ENCODE data around the gene PCSK5. TPM values are rescaled to one million over a fixed set of nuclear protein-coding genes. Genes with fewer than 3 reads are reported as not detected.

PCSK5 gene
- total and polyA plus RNA-seq, 10 donors = 0.28 to 8.1 (median 5.5) TPM

DNA sequence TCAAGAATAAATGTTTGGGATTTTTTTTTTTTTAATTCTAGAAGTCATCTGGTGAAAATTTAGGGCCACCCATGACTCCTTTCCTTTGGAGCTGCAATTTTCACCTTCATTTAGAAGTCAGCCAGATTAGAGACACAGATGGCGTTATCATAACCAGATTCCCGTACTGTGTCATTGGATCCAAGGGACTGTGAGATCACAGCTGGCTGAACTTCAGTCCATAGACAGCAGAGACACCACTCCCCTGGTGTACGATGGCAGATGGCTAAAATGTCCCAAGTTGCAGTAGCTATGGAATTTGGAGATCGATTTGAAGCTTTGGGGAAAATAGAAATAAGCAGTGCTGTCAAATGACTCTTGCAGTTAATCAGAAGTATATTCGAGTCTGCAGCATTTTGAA is 287.5 kb downstream of the PCSK5 start:
- WGBS, 5 donors = 76 to 94% (median 91%) methylated on average over 5 of the region's 5 CpGs
- Histone ChIP-seq H3K9me3 (no peaks in the 10 kb centered on the region), H3K27ac (no peak overlapping the region)

GRCh38 chr9:76180541-76180940 is 290.1 kb downstream of the PCSK5 start:
- peaks cover 0 to 3% (median 0%) of the 10 kb centered on the region in 6 donors for H3K4me1 ChIP-seq
- no peak for DNase-seq
- WGBS, 5 donors = 81 to 92% (median 90%) methylated on average over 3 of the region's 3 CpGs
- peaks cover 0 to 3% (median 0%) of the 10 kb centered on the region in 6 donors for H3K36me3 ChIP-seq
- H3K9me3 ChIP-seq = no peaks in the 10 kb centered on the region
- TF ChIP-seq POLR2A (IDR thresholded peaks at IDR 0.05) (no peak), CTCF (IDR thresholded peaks at IDR 0.05 in 8 of 11, conservative IDR thresholded peaks at IDR 0.05 in 3 of 11) (no peak), POLR2AphosphoS5 (IDR thresholded peaks at IDR 0.05) (no peak)
- intact Hi-C loops (cut with DNase I; ENCODE audit: low total_unique reads) = no loop called here
- no peak overlapping the region for H3K4me3 ChIP-seq
- H3K27ac ChIP-seq = no peak overlapping the region
- H3K27me3 ChIP-seq (replicated peaks in 1 of 7) = no peaks in the 10 kb centered on the region

More for the DNA sequence above, 287.5 kb downstream of the PCSK5 start:
- Histone ChIP-seq H3K27me3 (replicated peaks in 1 of 7) (no peaks in the 10 kb centered on the region), H3K36me3 (peaks cover 0 to 3% (median 0%) of the 10 kb centered on the region in 6 donors), H3K4me1 (peaks cover 0 to 2% (median 0%) of the 10 kb centered on the region in 6 donors), H3K4me3 (no peak overlapping the region)
- intact Hi-C loops (cut with DNase I; ENCODE audit: low total_unique reads) = no loop called here
- no peak for DNase-seq
- no peak for TF ChIP-seq POLR2AphosphoS5 (IDR thresholded peaks at IDR 0.05)
- TF ChIP-seq POLR2A (IDR thresholded peaks at IDR 0.05) = no peak
- TF ChIP-seq CTCF (IDR thresholded peaks at IDR 0.05 in 8 of 11, conservative IDR thresholded peaks at IDR 0.05 in 3 of 11) = no peak

DNA sequence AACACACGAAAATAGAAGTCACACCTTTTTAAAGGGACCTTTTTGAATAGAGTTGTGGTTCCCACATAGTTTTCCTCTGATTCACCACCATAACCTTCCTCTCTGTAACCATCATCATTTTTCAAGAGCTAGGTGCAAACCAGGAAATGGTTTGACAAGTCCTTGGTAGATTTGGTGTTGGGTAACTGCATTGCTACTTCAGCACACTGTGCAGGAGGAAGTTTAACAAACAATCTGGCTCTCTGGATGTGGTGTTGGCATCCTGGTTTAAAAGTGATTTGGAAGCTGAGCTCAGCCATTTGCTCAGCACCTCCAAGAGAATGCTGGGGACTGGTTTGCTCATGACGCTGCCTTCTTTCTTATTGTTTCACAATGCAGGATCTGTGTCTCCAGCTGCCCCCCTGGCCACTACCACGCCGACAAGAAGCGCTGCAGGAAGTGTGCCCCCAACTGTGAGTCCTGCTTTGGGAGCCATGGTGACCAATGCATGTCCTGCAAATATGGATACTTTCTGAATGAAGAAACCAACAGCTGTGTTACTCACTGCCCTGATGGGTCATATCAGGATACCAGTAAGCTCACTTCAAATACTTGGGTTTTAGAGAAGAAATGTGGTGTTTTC is 290.7 kb downstream of the PCSK5 start:
- TF ChIP-seq CTCF (IDR thresholded peaks at IDR 0.05 in 8 of 11, conservative IDR thresholded peaks at IDR 0.05 in 3 of 11) (no peak), POLR2A (IDR thresholded peaks at IDR 0.05) (no peak), POLR2AphosphoS5 (IDR thresholded peaks at IDR 0.05) (no peak)
- Histone ChIP-seq H3K4me1 (peaks cover 0 to 3% (median 0%) of the 10 kb centered on the region in 6 donors), H3K36me3 (peaks cover 0 to 3% (median 0%) of the 10 kb centered on the region in 6 donors), H3K27ac (no peak overlapping the region), H3K9me3 (no peaks in the 10 kb centered on the region), H3K27me3 (replicated peaks in 1 of 7) (no peaks in the 10 kb centered on the region), H3K4me3 (no peak overlapping the region)
- intact Hi-C loops (cut with DNase I; ENCODE audit: low total_unique reads) = no loop called here
- no peak for DNase-seq
- 36 to 69% (median 52%) methylated on average over 2 to 5 of the region's 5 CpGs for WGBS, 5 donors

DNA sequence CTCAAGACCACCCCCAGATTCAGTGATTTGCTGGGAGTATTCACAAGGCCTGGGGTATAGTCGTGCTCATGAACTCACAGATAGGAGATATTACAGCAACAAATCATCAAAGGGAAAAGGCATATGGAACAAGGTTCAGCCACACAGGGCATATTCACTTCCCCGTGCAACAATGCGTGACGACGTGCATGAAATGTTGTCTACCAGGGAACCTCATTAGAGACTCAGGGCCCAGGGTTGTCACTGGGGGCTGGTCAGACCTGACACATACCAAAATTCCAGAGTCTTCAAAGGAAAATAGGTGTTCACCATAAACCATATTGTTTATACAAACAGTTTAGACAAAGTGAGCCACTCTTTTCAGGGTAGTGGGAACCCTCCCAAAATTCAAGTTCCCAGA is 291.3 kb downstream of the PCSK5 start:
- Histone ChIP-seq H3K36me3 (peaks cover 0 to 3% (median 0%) of the 10 kb centered on the region in 6 donors), H3K4me3 (no peak overlapping the region), H3K9me3 (no peaks in the 10 kb centered on the region), H3K4me1 (peaks cover 0 to 3% (median 0%) of the 10 kb centered on the region in 6 donors), H3K27ac (no peak overlapping the region), H3K27me3 (replicated peaks in 1 of 7) (no peaks in the 10 kb centered on the region)
- intact Hi-C loops (cut with DNase I; ENCODE audit: low total_unique reads) = no loop called here
- no peak for DNase-seq
- 82 to 91% (median 85%) methylated on average over 5 of the region's 5 CpGs for WGBS, 5 donors
- TF ChIP-seq CTCF (IDR thresholded peaks at IDR 0.05 in 8 of 11, conservative IDR thresholded peaks at IDR 0.05 in 3 of 11) = no peak
- no peak for TF ChIP-seq POLR2AphosphoS5 (IDR thresholded peaks at IDR 0.05)
- no peak for TF ChIP-seq POLR2A (IDR thresholded peaks at IDR 0.05)
